HepG2 (cell line): ENCODE measurements around the gene ABCA4. TPM values are rescaled to one million over a fixed set of nuclear protein-coding genes. Genes with fewer than 3 reads are reported as not detected.

Experiments
- ATAC-seq: fragments of 200-7000 bp; cut with Tn5 transposase; 3 replicates; pipeline ENCODE4 v1.9.1; 2020; ENCODE audit warnings: mild to moderate bottlenecking, moderate library complexity
- BruUV-seq: library from RNA; stranded (reverse); fragments of 400-500 nt; replicated peaks from 2 replicates; lab custom pipeline; 2021; lab: Mats Ljungman, UMichigan
- CTCF ChIA-PET: fragments of 300-600 bp; formaldehyde crosslinking; extraction: SDS; loops from one replicate; lab custom pipeline; 2021; ENCODE audit warnings: low total read pairs, inconsistent platforms, low intra/inter-chr PET ratio; lab: Yijun Ruan, JAX
- POLR2A ChIA-PET: fragments of 350-600 bp; sonication (Branson Sonifier 250); formaldehyde crosslinking; loops from one replicate; lab custom pipeline; 2020; ENCODE audit warnings: antibody characterized with exemption, inconsistent platforms; lab: Yijun Ruan, JAX
- DNase-seq: peaks from one replicate; pipeline ENCODE4 v3.0.0-alpha.2; 2015; ENCODE audit warnings: low spot score
- FAIRE-seq: peaks from 3 replicates; lab custom pipeline; 2011; peaks lifted over from hg19 to GRCh38; lab: Jason Lieb, UNC
- H2AFZ ChIP-seq: one replicate; pipeline ENCODE4 v1.6.1; 2011; ENCODE audit warnings: low read length, inconsistent platforms
- H3K27ac ChIP-seq: fragments of 300-600 bp; 3 replicates; pipeline ENCODE4 v1.8.0; 2011; ENCODE audit warnings: mixed run types, mild to moderate bottlenecking, mixed read lengths, low read length, inconsistent platforms; ENCODE audit not compliant: insufficient read depth; ENCODE audit errors: extremely low read length
- H3K27me3 ChIP-seq, 2 experiments: fragments of 200-600 bp in 1 of 2; 2 replicates in 1 of 2; 3 replicates in 1 of 2; pipeline versions ENCODE4 v1.6.0 to v1.8.0; 2011; ENCODE audit warnings: low read length in 2 of 2, mild to moderate bottlenecking in 2 of 2, moderate library complexity in 2 of 2, inconsistent platforms in 1 of 2; ENCODE audit not compliant: insufficient read depth in 2 of 2, control insufficient read depth in 1 of 2
- H3K36me3 ChIP-seq, 2 experiments: fragments of 200-600 bp in 1 of 2; replicated peaks in 1 of 2; 2 replicates in 1 of 2; 3 replicates in 1 of 2; pipeline versions ENCODE4 v1.5.1 to v1.8.0; 2011; ENCODE audit warnings: low read length in 2 of 2, inconsistent platforms in 1 of 2; ENCODE audit not compliant: insufficient read depth in 2 of 2, control insufficient read depth in 1 of 2
- H3K4me1 ChIP-seq: 2 replicates; pipeline ENCODE4 v1.5.1; 2012; ENCODE audit warnings: low read length, inconsistent platforms; ENCODE audit not compliant: insufficient read depth
- H3K4me2 ChIP-seq: 2 replicates; pipeline ENCODE4 v1.6.0; 2011; ENCODE audit warnings: low read depth, low read length, inconsistent platforms
- H3K4me3 ChIP-seq, 3 experiments: fragments of 200-600 bp in 1 of 3; sonication (generic), shearing (Covaris generic) in 1 of 3; replicated peaks in 1 of 3; 2 replicates each; pipeline ENCODE4 v1.5.1; 2011 to 2016; ENCODE audit warnings: low read length in 3 of 3, inconsistent platforms in 2 of 3, low read depth in 2 of 3, mild to moderate bottlenecking in 2 of 3, control low read depth in 1 of 3, mixed read lengths in 1 of 3; ENCODE audit not compliant: insufficient read depth in 1 of 3
- H3K79me2 ChIP-seq: one replicate; pipeline ENCODE4 v1.6.1; 2011; ENCODE audit warnings: low read length, inconsistent platforms; ENCODE audit not compliant: insufficient read depth
- H3K9ac ChIP-seq: 2 replicates; pipeline ENCODE4 v1.6.0; 2011; ENCODE audit warnings: mild to moderate bottlenecking, low read depth, low read length, inconsistent platforms; ENCODE audit not compliant: insufficient read depth
- H3K9me3 ChIP-seq: 2 replicates; pipeline ENCODE4 v1.5.1; 2012; ENCODE audit warnings: mild to moderate bottlenecking, low read length
- H4K20me1 ChIP-seq: 2 replicates; pipeline ENCODE4 v1.6.0; 2011; ENCODE audit warnings: inconsistent platforms, mild to moderate bottlenecking, low read length, moderate library complexity; ENCODE audit not compliant: insufficient read depth
- HNF4A ChIP-seq: sonication (generic); formaldehyde crosslinking; IDR thresholded peaks from 2 replicates; pipeline ENCODE4 v1.4.0; 2020; ENCODE audit warnings: missing genetic modification reagents
- PITX1 ChIP-seq: sonication (generic); formaldehyde crosslinking; IDR thresholded peaks from 2 replicates; pipeline ENCODE4 v1.5.1; 2020; ENCODE audit warnings: mild to moderate bottlenecking, missing genetic modification reagents
- POGK ChIP-seq: sonication (generic); formaldehyde crosslinking; conservative IDR thresholded peaks from 2 replicates; pipeline ENCODE4 v1.8.0; 2022; ENCODE audit warnings: mild to moderate bottlenecking, moderate library complexity, missing genetic modification reagents
- POLR2AphosphoS2 ChIP-seq: IDR thresholded peaks from 2 replicates; pipeline ENCODE4 v1.6.1; 2011; ENCODE audit warnings: low read depth, low read length, improper control_type of control experiment
- PRDM10 ChIP-seq: sonication (generic); formaldehyde crosslinking; IDR thresholded peaks from 2 replicates; pipeline ENCODE4 v1.4.0; 2020; ENCODE audit warnings: low read depth, missing genetic modification reagents
- SYNCRIP ChIP-seq: fragments of 200-400 bp; formaldehyde crosslinking; IDR thresholded peaks from 2 replicates; pipeline ENCODE4 v1.6.1; 2018; ENCODE audit warnings: mild to moderate bottlenecking, low read depth, low read length; ENCODE audit not compliant: insufficient read depth
- TCF7L2 ChIP-seq: IDR thresholded peaks from 2 replicates; pipeline ENCODE4 v1.6.1; 2011; ENCODE audit warnings: mild to moderate bottlenecking, low read depth, low read length, moderate library complexity
- TEAD2 ChIP-seq: sonication (generic); formaldehyde crosslinking; IDR thresholded peaks from 2 replicates; pipeline ENCODE4 v1.9.0; 2021; ENCODE audit warnings: missing genetic modification reagents
- TMF1 ChIP-seq: sonication (generic); formaldehyde crosslinking; IDR thresholded peaks from 2 replicates; pipeline ENCODE4 v1.8.1; 2022; ENCODE audit warnings: low read depth, missing genetic modification reagents
- ZEB1 ChIP-seq: IDR thresholded peaks from 2 replicates; pipeline ENCODE4 v1.6.1; 2012; ENCODE audit warnings: mild to moderate bottlenecking, low read depth, inconsistent platforms; ENCODE audit not compliant: insufficient replicate concordance
- ZNF660 ChIP-seq: sonication (generic); formaldehyde crosslinking; IDR thresholded peaks from 2 replicates; pipeline ENCODE4 v1.5.1; 2020; ENCODE audit warnings: mild to moderate bottlenecking, low read depth, missing genetic modification reagents, borderline replicate concordance
- WGBS: methylation state at CpG from one replicate; pipeline ENCODE4 v1.1.6; 2017; ENCODE audit warnings: low lambda C conversion rate; 5-methylcytosine and 5-hydroxymethylcytosine counted together
- in situ Hi-C: cut with HindIII; loops from 2 replicates; pipeline ENCODE4 v1.10.0; 2017; ENCODE audit warnings: low pct_unique_long_range_greater_than_20kb; ENCODE audit not compliant: extremely low pct_ligation_motif_present
- intact Hi-C: fragments of 100-400 bp; cut with micrococcal nuclease; formaldehyde crosslinking; loops from one replicate; pipeline ENCODE4 v1.10.0; 2022; ENCODE audit not compliant: unreplicated experiment
- polyA plus RNA-seq, 8 experiments: library from polyadenylated mRNA; depleted of rRNA in 3 of 8; stranded (reverse) in 7 of 8; unstranded in 1 of 8; fragments of >200 nt; fragmentation: Illumina TruSeq in 4 of 8; extraction: Trizol in 4 of 8; gene quantifications; 2 replicates each; pipeline versions ENCODE4 v1.2.1 to v1.2.3, GENCODE V29; 2011 to 2016; ENCODE audit warnings: low read depth in 4 of 8, missing spikeins in 1 of 8, mixed read lengths in 1 of 8; ENCODE audit not compliant: insufficient read depth in 1 of 8
- total RNA-seq, 5 experiments: library from RNA; depleted of rRNA; stranded (reverse); fragments of >200 nt; fragmentation: Illumina TruSeq; extraction: Trizol; gene quantifications; 2 replicates each; pipeline ENCODE4 v1.2.3, GENCODE V29; 2016; ENCODE audit warnings: low read depth in 1 of 5
- TF ChIP-seq, protein P1 (sequence below): sonication (generic); formaldehyde crosslinking; IDR thresholded peaks from 2 replicates; pipeline ENCODE4 v1.5.1; 2020; ENCODE audit warnings: mild to moderate bottlenecking, missing genetic modification reagents
- TF ChIP-seq, protein P2 (sequence below): sonication (generic); formaldehyde crosslinking; IDR thresholded peaks from 2 replicates; pipeline ENCODE4 v1.4.0; 2020; ENCODE audit warnings: mild to moderate bottlenecking, missing genetic modification reagents

Gene ABCA4
- total and polyA plus RNA-seq, 2 of the 13 experiments (the other 11 are each of a cell fraction or from before 2014, with no cell fraction given) = 0.24 to 0.67 TPM

- TF ChIP-seq, protein P1, sequence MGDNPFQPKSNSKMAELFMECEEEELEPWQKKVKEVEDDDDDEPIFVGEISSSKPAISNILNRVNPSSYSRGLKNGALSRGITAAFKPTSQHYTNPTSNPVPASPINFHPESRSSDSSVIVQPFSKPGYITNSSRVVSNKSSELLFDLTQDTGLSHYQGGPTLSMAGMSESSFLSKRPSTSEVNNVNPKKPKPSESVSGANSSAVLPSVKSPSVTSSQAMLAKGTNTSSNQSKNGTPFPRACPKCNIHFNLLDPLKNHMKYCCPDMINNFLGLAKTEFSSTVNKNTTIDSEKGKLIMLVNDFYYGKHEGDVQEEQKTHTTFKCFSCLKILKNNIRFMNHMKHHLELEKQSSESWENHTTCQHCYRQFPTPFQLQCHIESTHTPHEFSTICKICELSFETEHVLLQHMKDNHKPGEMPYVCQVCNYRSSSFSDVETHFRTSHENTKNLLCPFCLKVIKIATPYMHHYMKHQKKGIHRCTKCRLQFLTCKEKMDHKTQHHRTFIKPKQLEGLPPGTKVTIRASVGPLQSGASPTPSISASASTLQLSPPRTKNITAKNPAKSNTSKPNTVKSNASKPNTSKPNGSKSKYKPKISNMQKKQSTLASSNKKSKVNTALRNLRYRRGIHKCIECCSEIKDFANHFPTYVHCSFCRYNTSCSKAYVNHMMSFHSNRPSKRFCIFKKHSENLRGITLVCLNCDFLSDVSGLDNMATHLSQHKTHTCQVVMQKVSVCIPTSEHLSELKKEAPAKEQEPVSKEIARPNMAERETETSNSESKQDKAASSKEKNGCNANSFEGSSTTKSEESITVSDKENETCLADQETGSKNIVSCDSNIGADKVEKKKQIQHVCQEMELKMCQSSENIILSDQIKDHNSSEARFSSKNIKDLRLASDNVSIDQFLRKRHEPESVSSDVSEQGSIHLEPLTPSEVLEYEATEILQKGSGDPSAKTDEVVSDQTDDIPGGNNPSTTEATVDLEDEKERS (CRISPR knock-in tag) = no peak
- TF ChIP-seq, protein P2, sequence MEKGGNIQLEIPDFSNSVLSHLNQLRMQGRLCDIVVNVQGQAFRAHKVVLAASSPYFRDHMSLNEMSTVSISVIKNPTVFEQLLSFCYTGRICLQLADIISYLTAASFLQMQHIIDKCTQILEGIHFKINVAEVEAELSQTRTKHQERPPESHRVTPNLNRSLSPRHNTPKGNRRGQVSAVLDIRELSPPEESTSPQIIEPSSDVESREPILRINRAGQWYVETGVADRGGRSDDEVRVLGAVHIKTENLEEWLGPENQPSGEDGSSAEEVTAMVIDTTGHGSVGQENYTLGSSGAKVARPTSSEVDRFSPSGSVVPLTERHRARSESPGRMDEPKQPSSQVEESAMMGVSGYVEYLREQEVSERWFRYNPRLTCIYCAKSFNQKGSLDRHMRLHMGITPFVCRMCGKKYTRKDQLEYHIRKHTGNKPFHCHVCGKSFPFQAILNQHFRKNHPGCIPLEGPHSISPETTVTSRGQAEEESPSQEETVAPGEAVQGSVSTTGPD (CRISPR knock-in tag) = no peak
- no peak for TF ChIP-seq PRDM10 (CRISPR knock-in tag)
- TF ChIP-seq, all 625 proteins: peak for 0
Observed at GRCh38 chr1:94109478-94109877, 11.5 kb downstream of the ABCA4 start (continued).

DNA sequence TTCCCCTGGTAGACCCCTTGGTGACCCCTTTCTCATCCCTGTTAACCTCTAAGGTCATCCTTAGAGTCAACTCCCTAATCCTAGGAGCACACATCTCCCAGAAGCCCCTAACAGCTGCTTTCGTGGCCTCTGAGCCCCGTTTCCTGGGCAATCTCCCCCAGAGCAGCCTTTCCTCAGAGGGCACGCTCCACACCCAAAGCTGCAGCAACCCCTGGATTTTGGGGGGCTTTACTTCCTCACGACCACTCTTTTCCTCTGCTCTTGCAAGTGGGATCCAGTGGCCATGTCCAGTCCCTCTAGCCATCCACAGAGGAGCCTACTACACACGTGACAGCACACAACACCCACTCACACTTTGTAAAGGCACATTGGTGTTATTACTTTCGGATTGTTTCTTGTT lies 13.8 kb downstream of the ABCA4 start:
- FAIRE-seq = no peak
- ATAC-seq = no peak
- no TSS peak for BruUV-seq
- Histone ChIP-seq H3K9ac (no peak overlapping the region), H2AFZ (no peak overlapping the region), H3K27ac (no peak overlapping the region), H4K20me1 (no peaks in the 10 kb centered on the region), H3K9me3 (no peaks in the 10 kb centered on the region), H3K79me2 (no peaks in the 10 kb centered on the region), H3K4me3 (no peak overlapping the region), H3K4me1 (peaks cover 38% of the 10 kb centered on the region), H3K27me3 (peaks cover 4 to 28% of the 10 kb centered on the region in 2 experiments; a peak in 4 of 5 replicates), H3K36me3 (no peaks in the 10 kb centered on the region), H3K4me2 (no peak overlapping the region)
- 53% methylated on average over 6 of the region's 6 CpGs for WGBS
- POLR2A ChIA-PET = no interaction called here
- DNase-seq = no peak
- in situ Hi-C loops = no loop called here
- intact Hi-C loops = no loop called here
- CTCF ChIA-PET = no interaction called here
- TF ChIP-seq TMF1 (CRISPR knock-in tag) (no peak), HNF4A (CRISPR knock-in tag) (no peak), TCF7L2 (no peak), POLR2AphosphoS2 (no peak), SYNCRIP (no peak), TEAD2 (CRISPR knock-in tag) (no peak), ZEB1 (no peak), POGK (CRISPR knock-in tag) (no peak), PITX1 (CRISPR knock-in tag) (no peak), ZNF660 (CRISPR knock-in tag) (no peak)
